Suprapubic skin (tissue), 4 donors: ENCODE measurements around the gene MMP13.
"Not testable (repeated sequence)": the region's sequence is repeated elsewhere in the genome, so short reads cannot be mapped to it uniquely, and the experiment has no call there.

Experiments used
- EP300 ChIP-seq: sonication (generic); formaldehyde crosslinking; IDR thresholded peaks from one replicate; pipeline ENCODE4 v1.6.1; 2017; ENCODE audit warnings: antibody characterized with exemption
- POLR2A ChIP-seq, 2 donors: fragments of 450-650 bp; IDR thresholded peaks; one replicate each; pipeline ENCODE4 v1.6.1; 2017; ENCODE audit warnings: antibody characterized with exemption in 2 of 2, mild to moderate bottlenecking in 2 of 2, moderate library complexity in 2 of 2
- POLR2AphosphoS5 ChIP-seq, 3 donors: sonication (generic); formaldehyde crosslinking; IDR thresholded peaks; one replicate each; pipeline ENCODE4 v1.6.1; 2017; ENCODE audit warnings: antibody characterized with exemption in 3 of 3
- TF ChIP-seq, protein P1 (sequence below), 2 donors: fragments of 200-600 bp in 1 of 2; fragments of 450-650 bp in 1 of 2; sonication (generic) in 1 of 2; IDR thresholded peaks; one replicate each; pipeline ENCODE4 v1.5.1; 2016 to 2019; ENCODE audit warnings: antibody characterized with exemption in 2 of 2, mild to moderate bottlenecking in 1 of 2, moderate library complexity in 1 of 2

- TF ChIP-seq, protein P1, sequence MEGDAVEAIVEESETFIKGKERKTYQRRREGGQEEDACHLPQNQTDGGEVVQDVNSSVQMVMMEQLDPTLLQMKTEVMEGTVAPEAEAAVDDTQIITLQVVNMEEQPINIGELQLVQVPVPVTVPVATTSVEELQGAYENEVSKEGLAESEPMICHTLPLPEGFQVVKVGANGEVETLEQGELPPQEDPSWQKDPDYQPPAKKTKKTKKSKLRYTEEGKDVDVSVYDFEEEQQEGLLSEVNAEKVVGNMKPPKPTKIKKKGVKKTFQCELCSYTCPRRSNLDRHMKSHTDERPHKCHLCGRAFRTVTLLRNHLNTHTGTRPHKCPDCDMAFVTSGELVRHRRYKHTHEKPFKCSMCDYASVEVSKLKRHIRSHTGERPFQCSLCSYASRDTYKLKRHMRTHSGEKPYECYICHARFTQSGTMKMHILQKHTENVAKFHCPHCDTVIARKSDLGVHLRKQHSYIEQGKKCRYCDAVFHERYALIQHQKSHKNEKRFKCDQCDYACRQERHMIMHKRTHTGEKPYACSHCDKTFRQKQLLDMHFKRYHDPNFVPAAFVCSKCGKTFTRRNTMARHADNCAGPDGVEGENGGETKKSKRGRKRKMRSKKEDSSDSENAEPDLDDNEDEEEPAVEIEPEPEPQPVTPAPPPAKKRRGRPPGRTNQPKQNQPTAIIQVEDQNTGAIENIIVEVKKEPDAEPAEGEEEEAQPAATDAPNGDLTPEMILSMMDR (IDR thresholded peaks at IDR 0.05), result not testable (repeated sequence)
- TF ChIP-seq POLR2A (IDR thresholded peaks at IDR 0.05); EP300; POLR2AphosphoS5 (IDR thresholded peaks at IDR 0.05): not testable (repeated sequence)
These were observed 18.2 kb upstream of the MMP13 start for GRCh38 chr11:102973698-102974097.
